Adrenal gland (tissue), 5 donors: ENCODE results near the gene PIEZO2.

ENCODE experiments used
- CTCF ChIP-seq, 6 experiments: fragments of 450-650 bp in 4 of 6; fragments of 200-600 bp in 2 of 6; sonication (generic) in 1 of 6; IDR thresholded peaks; 1 replicate in 5 of 6; 2 replicates in 1 of 6; pipeline versions ENCODE4 v1.5.1 to v1.8.0; 2016 to 2021; ENCODE audit warnings: antibody characterized with exemption in 6 of 6, mild to moderate bottlenecking in 2 of 6, moderate library complexity in 1 of 6
- POLR2A ChIP-seq, 2 donors: fragments of 450-650 bp; IDR thresholded peaks; one replicate each; pipeline ENCODE4 v1.6.1; 2017; ENCODE audit warnings: antibody characterized with exemption in 2 of 2, mild to moderate bottlenecking in 2 of 2, moderate library complexity in 1 of 2
- donor health status: DM: no; HTN: no; CAD: no.

- TF ChIP-seq POLR2A (IDR thresholded peaks at IDR 0.05) (no peak), CTCF (IDR thresholded peaks at IDR 0.05) (no peak)
Measured at GRCh38 chr18:10864722-10865121, 284.6 kb downstream of the PIEZO2 start.
